A673 (cell line): ENCODE results near the gene HOXC10. TPM values are rescaled to one million over a fixed set of nuclear protein-coding genes. Genes with fewer than 3 reads are reported as not detected.
A peak's percentile ranks its signal among the peaks of the same experiment; 100 is the strongest.

Source experiments
- BruUV-seq: library from RNA; stranded (reverse); fragments of 400-500 nt; replicated peaks from 2 replicates; lab custom pipeline; 2021; lab: Mats Ljungman, UMichigan
- CTCF ChIA-PET: fragments of 300-600 bp; sonication (Branson Sonifier 250); formaldehyde crosslinking; loops from one replicate; lab custom pipeline; 2022; ENCODE audit warnings: antibody characterized with exemption; lab: Charles Lee
- POLR2A ChIA-PET: fragments of 300-600 bp; sonication (Branson Sonifier 250); formaldehyde crosslinking; loops from one replicate; lab custom pipeline; 2022; ENCODE audit warnings: antibody characterized with exemption; ENCODE audit not compliant: low non-redundant PET; lab: Charles Lee
- DNase-seq: peaks from one replicate; pipeline ENCODE4 v3.0.0-alpha.2; 2015; ENCODE audit warnings: low spot score
- H3K27ac ChIP-seq: fragments of 200-600 bp; sonication (generic); 2 replicates; pipeline ENCODE4 v1.5.1; 2016; ENCODE audit warnings: mixed run types, low read depth, mild to moderate bottlenecking, mixed read lengths, antibody characterized with exemption, low read length; ENCODE audit not compliant: poor library complexity, severe bottlenecking
- H3K27me3 ChIP-seq: fragments of 200-600 bp; sonication (generic); replicated peaks from 2 replicates; pipeline ENCODE4 v1.6.1; 2017; ENCODE audit warnings: mixed run types, low read depth, mild to moderate bottlenecking, mixed read lengths, antibody characterized with exemption, low read length; ENCODE audit not compliant: insufficient read depth, poor library complexity
- H3K36me3 ChIP-seq: fragments of 200-600 bp; sonication (generic); 2 replicates; pipeline ENCODE4 v1.6.1; 2016; ENCODE audit warnings: mixed run types, mild to moderate bottlenecking, mixed read lengths, antibody characterized with exemption, low read length; ENCODE audit not compliant: insufficient read depth, poor library complexity, severe bottlenecking
- H3K4me1 ChIP-seq: fragments of 200-600 bp; sonication (generic); 2 replicates; pipeline ENCODE4 v1.6.1; 2017; ENCODE audit warnings: mixed run types, mild to moderate bottlenecking, mixed read lengths, antibody characterized with exemption, low read length; ENCODE audit not compliant: insufficient read depth, poor library complexity, severe bottlenecking
- H3K4me3 ChIP-seq: fragments of 200-600 bp; sonication (generic); 2 replicates; pipeline ENCODE4 v1.5.1; 2016; ENCODE audit warnings: low read depth, mixed run types, mild to moderate bottlenecking, mixed read lengths, low read length; ENCODE audit not compliant: poor library complexity, severe bottlenecking
- H3K9me3 ChIP-seq: fragments of 200-600 bp; sonication (generic); 2 replicates; pipeline ENCODE4 v1.6.1; 2016; ENCODE audit warnings: mixed run types, low read depth, mild to moderate bottlenecking, mixed read lengths, antibody characterized with exemption, low read length; ENCODE audit not compliant: poor library complexity, severe bottlenecking
- CTCF ChIP-seq: fragments of 300-800, 200-600 bp; sonication (generic); conservative IDR thresholded peaks from 2 replicates; pipeline ENCODE4 v1.5.1; 2017; ENCODE audit warnings: low read depth, mild to moderate bottlenecking, antibody characterized with exemption, low read length, moderate library complexity, mixed read lengths
- EZH2 ChIP-seq: fragments of 200-600 bp; sonication (generic); IDR thresholded peaks from 2 replicates; pipeline ENCODE4 v1.6.1; 2017; ENCODE audit warnings: borderline replicate concordance, low read depth, mild to moderate bottlenecking, mixed read lengths, antibody characterized with exemption, low read length; ENCODE audit not compliant: poor library complexity, severe bottlenecking
- intact Hi-C: fragments of 100-400 bp; cut with micrococcal nuclease; formaldehyde crosslinking; loops from one replicate; pipeline ENCODE4 v1.10.0; 2022; ENCODE audit not compliant: unreplicated experiment
- total RNA-seq: library from RNA; stranded (reverse); gene quantifications from 2 replicates; pipeline ENCODE4 v1.2.3, GENCODE V29; 2021

HOXC10 gene
- total RNA-seq, 1 experiment from 2014 or later = 27.8 TPM

GRCh38 chr12:53939141-53940108 is 45.5 kb upstream of the HOXC10 start:
- BruUV-seq = no TSS peak
- no peak for TF ChIP-seq CTCF
- TF ChIP-seq EZH2 = no peak
- Histone ChIP-seq H3K36me3 (no peaks in the 10 kb centered on the region), H3K27me3 (no peaks in the 10 kb centered on the region), H3K4me3 (peak overlapping the region; percentile 79), H3K9me3 (no peaks in the 10 kb centered on the region), H3K27ac (peak overlapping the region; percentile 70), H3K4me1 (peaks cover 13% of the 10 kb centered on the region)
- ChIA-PET CTCF (no interaction called here), POLR2A (interaction anchor here (0.6 kb wide), 2 partner anchors 11 to 78 kb away, joined by 3 to 4 read pairs; no protein-coding TSS in a partner anchor)
- intact Hi-C loops = loop anchor here (5.0 kb wide), 1 partner anchor 157 kb away; no protein-coding TSS in a partner anchor
- peak; percentile 62 for DNase-seq

GRCh38 chr12:53940443-53941014 is 44.4 kb upstream of the HOXC10 start:
- H3K27ac ChIP-seq = peak overlapping the region; percentile 48
- no TSS peak for BruUV-seq
- no peaks in the 10 kb centered on the region for H3K36me3 ChIP-seq
- no peak for DNase-seq
- ChIA-PET CTCF (no interaction called here), POLR2A (interaction anchor here (0.6 kb wide), 1 partner anchor 18 kb away, joined by 4 read pairs; no protein-coding TSS in a partner anchor)
- TF ChIP-seq CTCF = no peak
- TF ChIP-seq EZH2 = no peak
- peaks cover 10% of the 10 kb centered on the region for H3K4me1 ChIP-seq
- intact Hi-C loops = no loop called here
- H3K9me3 ChIP-seq = no peaks in the 10 kb centered on the region
- H3K4me3 ChIP-seq = peak overlapping the region; percentile 79
- H3K27me3 ChIP-seq = no peaks in the 10 kb centered on the region

- POLR2A ChIA-PET = no interaction called here
- H3K27ac ChIP-seq = no peak overlapping the region
- no peak overlapping the region for H3K4me3 ChIP-seq
- H3K27me3 ChIP-seq = no peaks in the 10 kb centered on the region
- no peaks in the 10 kb centered on the region for H3K9me3 ChIP-seq
- peaks cover 10% of the 10 kb centered on the region for H3K4me1 ChIP-seq
- CTCF ChIA-PET = no interaction called here
- H3K36me3 ChIP-seq = no peaks in the 10 kb centered on the region
- DNase-seq = no peak
- TF ChIP-seq EZH2 (no peak), CTCF (no peak)
- no TSS peak for BruUV-seq
- intact Hi-C loops = no loop called here
Observed at GRCh38 chr12:53941187-53941586, 43.8 kb upstream of the HOXC10 start.
